Measurements from ENCODE around the gene TRIP12.

TRIP12 gene

GRCh38 chr2:229740279-229740678 is 181.5 kb downstream of the TRIP12 start:
- POLR2A ChIA-PET, result no interaction called here
- TF ChIP-seq YY2 (tag by site-specific recombination; IDR thresholded peaks at IDR 0.05) (no peak), ZBTB11 (tag by site-specific recombination; conservative IDR thresholded peaks at IDR 0.05; ENCODE audit: low read depth) (no peak), ZNF704 (tag by site-specific recombination; IDR thresholded peaks at IDR 0.05) (no peak), ZNF416 (tag by site-specific recombination; IDR thresholded peaks at IDR 0.05) (no peak), ZNF146 (tag by site-specific recombination; IDR thresholded peaks at IDR 0.05) (no peak), ZNF174 (tag by site-specific recombination; IDR thresholded peaks at IDR 0.05) (no peak), ZNF571 (tag by site-specific recombination; IDR thresholded peaks at IDR 0.05) (no peak), IKZF3 (tag by site-specific recombination; IDR thresholded peaks at IDR 0.05) (no peak), ZNF629 (tag by site-specific recombination; IDR thresholded peaks at IDR 0.05) (no peak), ZIC2 (tag by site-specific recombination; IDR thresholded peaks at IDR 0.05) (no peak)
- H3K9me3 ChIP-seq (ENCODE audit: control insufficient read depth, insufficient read depth, low read depth, low read length), result no peaks in the 10 kb centered on the region
- no peaks in the 10 kb centered on the region for H3K4me1 ChIP-seq (ENCODE audit: control insufficient read depth, insufficient read depth, low read length)
- CTCF ChIA-PET, result interaction anchor here (0.6 kb wide), 2 partner anchors 1058 to 1991 kb away, joined by 3 read pairs; no protein-coding TSS in a partner anchor
- H3K4me3 ChIP-seq (ENCODE audit: low read depth, low read length), result no peak overlapping the region
- no peak overlapping the region for H3K27ac ChIP-seq (ENCODE audit: extremely low read depth, low read depth, low read length)
- no peaks in the 10 kb centered on the region for H3K36me3 ChIP-seq (ENCODE audit: control insufficient read depth in 2 of 2, insufficient read depth in 1 of 2, low read length in 2 of 2)

GRCh38 chr2:229738024-229738625 is 183.7 kb downstream of the TRIP12 start:
- Histone ChIP-seq H3K36me3 (ENCODE audit: control insufficient read depth in 2 of 2, insufficient read depth in 1 of 2, low read length in 2 of 2) (no peaks in the 10 kb centered on the region), H3K4me3 (ENCODE audit: low read depth, low read length) (no peak overlapping the region), H3K27ac (ENCODE audit: extremely low read depth, low read depth, low read length) (no peak overlapping the region), H3K4me1 (ENCODE audit: control insufficient read depth, insufficient read depth, low read length) (no peaks in the 10 kb centered on the region), H3K9me3 (ENCODE audit: control insufficient read depth, insufficient read depth, low read depth, low read length) (no peaks in the 10 kb centered on the region)
- ChIA-PET CTCF (no interaction called here), POLR2A (no interaction called here)
- TF ChIP-seq SETDB1 (IDR thresholded peaks at IDR 0.05; ENCODE audit: insufficient read length, low read length) (peak; percentile 99), TRIM28 (IDR thresholded peaks at IDR 0.05; ENCODE audit: borderline replicate concordance, low read length) (peak; percentile 98), ZNF623 (tag by site-specific recombination; IDR thresholded peaks at IDR 0.05) (no peak)

- POLR2A ChIA-PET, result no interaction called here
- CTCF ChIA-PET, result no interaction called here
- TF ChIP-seq ZNF621 (tag by site-specific recombination; IDR thresholded peaks at IDR 0.05) (no peak), ZNF664 (tag by site-specific recombination; IDR thresholded peaks at IDR 0.05) (no peak), ZNF311 (tag by site-specific recombination; IDR thresholded peaks at IDR 0.05; ENCODE audit: borderline replicate concordance) (no peak), ZNF19 (tag by site-specific recombination; IDR thresholded peaks at IDR 0.05; ENCODE audit: low read depth) (no peak), ZNF677 (tag by site-specific recombination; IDR thresholded peaks at IDR 0.05) (peak; percentile 99), AEBP2 (tag by site-specific recombination; IDR thresholded peaks at IDR 0.05; ENCODE audit: borderline replicate concordance) (no peak)
- no peaks in the 10 kb centered on the region for H3K4me1 ChIP-seq (ENCODE audit: control insufficient read depth, insufficient read depth, low read length)
- H3K27ac ChIP-seq (ENCODE audit: extremely low read depth, low read depth, low read length), result no peak overlapping the region
- H3K9me3 ChIP-seq (ENCODE audit: control insufficient read depth, insufficient read depth, low read depth, low read length), result no peaks in the 10 kb centered on the region
- H3K4me3 ChIP-seq (ENCODE audit: low read depth, low read length), result no peak overlapping the region
- no peaks in the 10 kb centered on the region for H3K36me3 ChIP-seq (ENCODE audit: control insufficient read depth in 2 of 2, insufficient read depth in 1 of 2, low read length in 2 of 2)
Measured at GRCh38 chr2:229734410-229734809, 187.4 kb downstream of the TRIP12 start.
